Epithelial cell of umbilical artery (primary cell): ENCODE data around the gene SKIC2. TPM values are rescaled to one million over a fixed set of nuclear protein-coding genes. Genes with fewer than 3 reads are reported as not detected.

Experiments used
- total RNA-seq: library from RNA; depleted of rRNA; stranded (reverse); fragments of >200 nt; gene quantifications from 2 replicates; pipeline ENCODE4 v1.2.3, GENCODE V29; 2014

Gene SKIC2
- total RNA-seq = 33.7 and 49.4 TPM in 2 replicates

DNA sequence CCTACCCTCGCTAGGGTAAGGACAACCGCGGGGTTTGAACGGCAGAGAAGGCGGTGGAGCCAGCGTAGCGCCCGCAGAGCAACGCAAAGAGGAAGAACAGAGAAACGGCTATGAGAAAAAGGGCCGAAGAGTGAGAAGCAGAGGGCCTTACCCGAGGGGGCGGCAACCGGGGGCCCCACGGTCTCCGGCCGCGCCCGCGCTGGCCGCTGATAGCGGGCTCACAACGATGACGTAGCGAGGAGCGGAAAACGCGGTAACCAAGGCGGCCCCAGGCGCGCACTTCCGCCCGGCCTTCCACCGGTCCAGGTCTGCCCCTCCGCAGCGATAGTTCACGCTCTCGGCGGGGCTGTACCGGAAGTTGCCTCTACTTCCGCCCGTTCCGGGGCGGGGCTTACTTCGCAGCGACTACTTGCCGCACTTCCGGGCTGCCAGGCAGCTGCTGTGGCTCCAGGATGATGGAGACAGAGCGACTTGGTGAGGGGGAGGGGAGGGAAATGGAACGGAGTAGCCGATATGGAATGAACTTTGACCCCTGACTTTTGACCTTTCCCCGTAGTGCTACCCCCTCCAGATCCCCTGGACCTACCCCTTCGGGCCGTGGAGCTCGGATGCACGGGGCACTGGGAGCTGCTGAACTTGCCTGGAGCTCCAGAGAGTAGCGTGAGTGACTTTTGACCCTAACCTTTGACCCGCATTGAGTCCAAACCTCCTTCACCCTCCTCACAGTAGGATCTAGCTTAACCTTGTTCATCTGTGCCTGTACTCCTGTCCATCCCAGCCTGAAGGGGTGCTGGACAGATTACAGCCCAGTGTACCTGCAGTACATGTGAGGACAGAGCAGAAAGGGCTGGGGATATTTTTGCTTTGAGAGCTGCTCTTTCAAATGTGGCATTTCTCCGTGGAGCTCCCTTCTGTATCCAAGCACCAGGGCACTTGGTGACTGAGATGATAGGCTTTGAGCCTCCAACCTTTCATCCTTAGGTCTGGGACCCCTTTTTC lies at the start of gene SKIC2, which contains the start of gene NELFE:
Gene SKIC2, plus strand, starts transcription at position 435 of the 999 bp plus-strand sequence. Its CDS starts 18 bp downstream, at position 453.
Gene NELFE, minus strand, starts transcription at position 231 of the 999 bp plus-strand sequence. CDS start 525 bp downstream, outside the sequence.

DNA sequence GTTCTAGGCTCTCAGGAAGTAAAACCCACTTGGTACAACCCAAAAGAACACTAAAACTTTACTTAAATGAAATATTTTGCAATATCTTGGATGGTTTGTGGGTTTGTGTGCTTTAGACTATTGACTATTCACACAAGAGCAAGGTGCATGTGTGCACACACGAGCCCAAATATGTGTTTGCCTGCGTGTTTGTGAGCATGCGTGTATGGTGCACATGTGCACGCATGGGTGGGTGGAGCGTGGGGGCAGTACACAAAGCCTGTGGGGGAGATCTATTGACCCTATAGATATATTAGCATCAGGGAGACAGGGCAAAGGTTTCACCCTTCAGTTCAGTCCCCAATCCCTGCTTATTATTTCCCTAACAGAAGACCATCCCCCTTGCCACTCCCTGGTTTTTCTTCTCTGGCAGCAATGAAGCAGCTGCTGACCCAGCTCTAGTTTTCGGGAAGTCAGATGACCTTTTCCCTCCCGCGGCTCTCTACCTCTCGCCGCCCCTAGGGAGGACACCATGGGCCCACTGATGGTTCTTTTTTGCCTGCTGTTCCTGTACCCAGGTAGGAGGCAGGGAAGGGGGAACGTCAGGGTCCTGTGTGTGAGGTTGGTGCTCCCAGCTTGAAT lies 31.6 kb upstream of the SKIC2 start, which contains the start of gene C2:
Gene C2, plus strand, starts transcription at position 476 of the 621 bp plus-strand sequence. Its CDS starts 36 bp downstream, at position 512.

DNA sequence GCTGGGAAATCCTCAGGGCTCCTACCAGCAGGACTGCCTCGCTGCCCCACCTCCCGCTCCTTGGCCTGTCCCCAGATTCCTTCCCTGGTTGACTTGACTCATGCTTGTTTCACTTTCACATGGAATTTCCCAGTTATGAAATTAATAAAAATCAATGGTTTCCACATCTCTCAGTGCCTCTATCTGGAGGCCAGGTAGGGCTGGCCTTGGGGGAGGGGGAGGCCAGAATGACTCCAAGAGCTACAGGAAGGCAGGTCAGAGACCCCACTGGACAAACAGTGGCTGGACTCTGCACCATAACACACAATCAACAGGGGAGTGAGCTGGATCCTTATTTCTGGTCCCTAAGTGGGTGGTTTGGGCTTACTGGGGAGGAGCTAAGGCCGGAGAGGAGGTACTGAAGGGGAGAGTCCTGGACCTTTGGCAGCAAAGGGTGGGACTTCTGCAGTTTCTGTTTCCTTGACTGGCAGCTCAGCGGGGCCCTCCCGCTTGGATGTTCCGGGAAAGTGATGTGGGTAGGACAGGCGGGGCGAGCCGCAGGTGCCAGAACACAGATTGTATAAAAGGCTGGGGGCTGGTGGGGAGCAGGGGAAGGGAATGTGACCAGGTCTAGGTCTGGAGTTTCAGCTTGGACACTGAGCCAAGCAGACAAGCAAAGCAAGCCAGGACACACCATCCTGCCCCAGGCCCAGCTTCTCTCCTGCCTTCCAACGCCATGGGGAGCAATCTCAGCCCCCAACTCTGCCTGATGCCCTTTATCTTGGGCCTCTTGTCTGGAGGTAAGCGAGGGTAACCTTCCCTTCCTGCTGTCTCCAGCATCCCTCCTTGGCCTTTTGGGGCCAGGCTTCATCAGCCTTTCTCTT lies 13.2 kb upstream of the SKIC2 start, which contains the start of gene CFB:
Gene CFB, plus strand, starts transcription at position 589 of the 863 bp plus-strand sequence. Its CDS starts 127 bp downstream, at position 716.

DNA sequence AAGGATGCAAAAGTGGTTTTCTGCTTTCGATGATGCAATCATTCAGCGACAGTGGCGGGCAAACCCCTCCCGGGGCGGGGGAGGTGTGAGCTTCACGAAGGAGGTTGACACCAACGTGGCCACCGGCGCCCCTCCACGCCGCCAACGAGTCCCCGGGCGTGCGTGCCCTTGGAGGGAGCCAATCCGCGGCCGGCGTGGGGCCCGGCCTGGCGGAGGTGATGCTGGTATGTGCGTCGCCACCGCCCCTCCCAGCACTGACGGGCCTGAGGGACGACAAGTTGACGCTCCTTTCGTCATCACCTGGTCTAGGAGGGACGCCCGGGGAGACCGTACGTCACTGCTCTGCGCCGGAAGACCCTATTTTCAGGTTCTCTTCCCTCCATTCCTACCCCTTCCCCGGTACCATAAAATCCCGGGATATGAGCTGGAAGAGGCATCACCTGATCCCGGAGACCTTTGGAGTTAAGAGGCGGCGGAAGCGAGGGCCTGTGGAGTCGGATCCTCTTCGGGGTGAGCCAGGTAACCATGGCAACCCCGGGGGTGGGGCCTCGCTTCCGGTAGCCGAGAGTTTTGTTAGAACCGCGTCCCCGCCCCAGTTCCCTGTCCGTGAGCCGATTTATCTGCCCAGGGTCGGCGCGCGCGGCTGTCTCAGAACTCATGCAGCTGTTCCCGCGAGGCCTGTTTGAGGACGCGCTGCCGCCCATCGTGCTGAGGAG lies 13.2 kb downstream of the SKIC2 start, which contains the start of gene DXO:
Gene DXO, minus strand, starts transcription at position 146 of the 716 bp plus-strand sequence. CDS start 463 bp downstream, outside the sequence.

DNA sequence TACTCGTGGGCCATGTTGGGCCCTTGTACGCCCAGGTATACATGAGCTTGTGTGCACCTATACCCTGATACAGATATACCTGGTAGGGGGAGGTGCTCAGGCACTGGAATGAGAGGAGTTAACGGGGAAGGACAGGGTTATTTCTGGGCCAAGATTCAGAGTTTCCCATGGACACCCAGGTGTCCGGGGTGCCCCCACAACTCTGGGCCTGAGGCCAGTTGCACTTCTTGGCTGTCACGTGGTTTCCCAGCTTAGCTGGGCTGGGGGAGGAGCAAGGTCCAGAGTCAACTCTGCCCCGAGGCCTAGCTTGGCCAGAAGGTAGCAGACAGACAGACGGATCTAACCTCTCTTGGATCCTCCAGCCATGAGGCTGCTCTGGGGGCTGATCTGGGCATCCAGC lies 22.8 kb downstream of the SKIC2 start, which contains the start of gene C4A:
Gene C4A, plus strand, starts transcription at position 314 of the 400 bp plus-strand sequence. Its CDS starts 51 bp downstream, at position 365.

DNA sequence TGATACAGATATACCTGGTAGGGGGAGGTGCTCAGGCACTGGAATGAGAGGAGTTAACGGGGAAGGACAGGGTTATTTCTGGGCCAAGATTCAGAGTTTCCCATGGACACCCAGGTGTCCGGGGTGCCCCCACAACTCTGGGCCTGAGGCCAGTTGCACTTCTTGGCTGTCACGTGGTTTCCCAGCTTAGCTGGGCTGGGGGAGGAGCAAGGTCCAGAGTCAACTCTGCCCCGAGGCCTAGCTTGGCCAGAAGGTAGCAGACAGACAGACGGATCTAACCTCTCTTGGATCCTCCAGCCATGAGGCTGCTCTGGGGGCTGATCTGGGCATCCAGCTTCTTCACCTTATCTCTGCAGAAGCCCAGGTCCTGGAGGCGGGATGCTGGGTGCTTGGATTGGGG lies 55.6 kb downstream of the SKIC2 start, which contains the start of gene C4B:
Gene C4B, plus strand, starts transcription at position 249 of the 400 bp plus-strand sequence. Its CDS starts 51 bp downstream, at position 300.

Other genes with a start within 250 kb of the SKIC2 start
- not detected in 2 replicates for gene LY6G6D, start 243.8 kb upstream of the SKIC2 start, total RNA-seq
- gene LY6G6C, start 237.4 kb upstream of the SKIC2 start, total RNA-seq = not detected in 2 replicates
- gene MPIG6B, start 235.8 kb upstream of the SKIC2 start, total RNA-seq = not detected in 2 replicates
- gene DDAH2, start 229.9 kb upstream of the SKIC2 start, total RNA-seq = 68.5 and 79.6 TPM in 2 replicates
- 865 and 1,138 TPM in 2 replicates for gene CLIC1, start 222.6 kb upstream of the SKIC2 start, total RNA-seq
- gene MSH5, start 219.2 kb upstream of the SKIC2 start, total RNA-seq = 7.1 and 7.9 TPM in 2 replicates
- gene SAPCD1, start 196.5 kb upstream of the SKIC2 start, total RNA-seq = 0.65 TPM in 1 of 2 replicates, not detected in the other
- gene VWA7, start 181.8 kb upstream of the SKIC2 start, total RNA-seq = not detected in 2 replicates
- gene VARS1, start 163.4 kb upstream of the SKIC2 start, total RNA-seq = 50.3 and 57.1 TPM in 2 replicates
- gene LSM2, start 152.2 kb upstream of the SKIC2 start, total RNA-seq = 57.2 and 65.0 TPM in 2 replicates
- 0.76 and 0.97 TPM in 2 replicates for gene HSPA1L, start 143.9 kb upstream of the SKIC2 start, total RNA-seq
- 43.5 and 61.9 TPM in 2 replicates for gene HSPA1A, start 143.6 kb upstream of the SKIC2 start, total RNA-seq
- 60.1 and 104 TPM in 2 replicates for gene HSPA1B, start 131.4 kb upstream of the SKIC2 start, total RNA-seq
- 58.1 and 93.8 TPM in 2 replicates for gene NEU1, start 96.4 kb upstream of the SKIC2 start, total RNA-seq
- gene SLC44A4, start 80.2 kb upstream of the SKIC2 start, total RNA-seq = 0.15 and 0.32 TPM in 2 replicates
- gene EHMT2, start 61.5 kb upstream of the SKIC2 start, total RNA-seq = 36.4 and 43.8 TPM in 2 replicates
- gene ZBTB12, start 57.1 kb upstream of the SKIC2 start, total RNA-seq = 2.6 and 2.9 TPM in 2 replicates
- gene C2, start 31.5 kb upstream of the SKIC2 start, total RNA-seq = not detected in 2 replicates
- 1.3 and 7.9 TPM in 2 replicates for gene CFB, start 13.1 kb upstream of the SKIC2 start, total RNA-seq
- 118 and 128 TPM in 2 replicates for gene NELFE, start 204 bp upstream of the SKIC2 start, total RNA-seq
- 10.6 and 12.7 TPM in 2 replicates for gene DXO, start 13.0 kb downstream of the SKIC2 start, total RNA-seq
- gene C4A, start 22.9 kb downstream of the SKIC2 start, total RNA-seq = 0.65 and 0.91 TPM in 2 replicates
- 0.32 and 1.1 TPM in 2 replicates for gene C4B, start 55.6 kb downstream of the SKIC2 start, total RNA-seq
- gene CYP21A2, start 79.2 kb downstream of the SKIC2 start, total RNA-seq = not detected in 2 replicates
- gene TNXB, start 150.2 kb downstream of the SKIC2 start, total RNA-seq = under 0.01 and 0.15 TPM in 2 replicates
- 15.3 and 15.7 TPM in 2 replicates for gene ATF6B, start 169.1 kb downstream of the SKIC2 start, total RNA-seq
- gene FKBPL, start 171.1 kb downstream of the SKIC2 start, total RNA-seq = 7.4 and 9.7 TPM in 2 replicates
- gene PRRT1, start 192.8 kb downstream of the SKIC2 start, total RNA-seq = under 0.01 and 0.30 TPM in 2 replicates
- gene PPT2, start 195.0 kb downstream of the SKIC2 start, total RNA-seq = 22.2 and 36.1 TPM in 2 replicates
- 0.65 and 1.4 TPM in 2 replicates for gene EGFL8, start 205.4 kb downstream of the SKIC2 start, total RNA-seq
- 5.3 and 8.1 TPM in 2 replicates for gene AGPAT1, start 216.9 kb downstream of the SKIC2 start, total RNA-seq
- 44.2 and 47.7 TPM in 2 replicates for gene RNF5, start 219.2 kb downstream of the SKIC2 start, total RNA-seq
- under 0.01 and 0.46 TPM in 2 replicates for gene AGER, start 225.1 kb downstream of the SKIC2 start, total RNA-seq
- 48.5 and 59.4 TPM in 2 replicates for gene PBX2, start 231.0 kb downstream of the SKIC2 start, total RNA-seq
- 3.8 and 5.2 TPM in 2 replicates for gene GPSM3, start 233.5 kb downstream of the SKIC2 start, total RNA-seq